Neuron (in vitro differentiated cells): ENCODE results near the gene MMP23B.
A peak's percentile ranks its signal among the peaks of the same experiment; 100 is the strongest.

Source experiments
- H2AFZ ChIP-seq: one replicate; pipeline ENCODE4 v1.6.1; 2013; ENCODE audit warnings: low read depth, mild to moderate bottlenecking, inconsistent platforms, low read length, moderate library complexity
- H3K27me3 ChIP-seq: one replicate; pipeline ENCODE4 v1.6.1; 2013; ENCODE audit warnings: low read length; ENCODE audit not compliant: insufficient read depth
- H3K36me3 ChIP-seq: one replicate; pipeline ENCODE4 v1.6.1; 2013; ENCODE audit warnings: low read length; ENCODE audit not compliant: insufficient read depth
- H3K4me1 ChIP-seq: one replicate; pipeline ENCODE4 v1.6.1; 2013; ENCODE audit warnings: low read length; ENCODE audit not compliant: insufficient read depth
- H3K4me3 ChIP-seq: 2 replicates; pipeline ENCODE4 v1.5.1; 2013; ENCODE audit warnings: mild to moderate bottlenecking, low read length, moderate library complexity
- H3K9me3 ChIP-seq: one replicate; pipeline ENCODE4 v1.6.1; 2013; ENCODE audit warnings: low read length

Gene MMP23B

DNA sequence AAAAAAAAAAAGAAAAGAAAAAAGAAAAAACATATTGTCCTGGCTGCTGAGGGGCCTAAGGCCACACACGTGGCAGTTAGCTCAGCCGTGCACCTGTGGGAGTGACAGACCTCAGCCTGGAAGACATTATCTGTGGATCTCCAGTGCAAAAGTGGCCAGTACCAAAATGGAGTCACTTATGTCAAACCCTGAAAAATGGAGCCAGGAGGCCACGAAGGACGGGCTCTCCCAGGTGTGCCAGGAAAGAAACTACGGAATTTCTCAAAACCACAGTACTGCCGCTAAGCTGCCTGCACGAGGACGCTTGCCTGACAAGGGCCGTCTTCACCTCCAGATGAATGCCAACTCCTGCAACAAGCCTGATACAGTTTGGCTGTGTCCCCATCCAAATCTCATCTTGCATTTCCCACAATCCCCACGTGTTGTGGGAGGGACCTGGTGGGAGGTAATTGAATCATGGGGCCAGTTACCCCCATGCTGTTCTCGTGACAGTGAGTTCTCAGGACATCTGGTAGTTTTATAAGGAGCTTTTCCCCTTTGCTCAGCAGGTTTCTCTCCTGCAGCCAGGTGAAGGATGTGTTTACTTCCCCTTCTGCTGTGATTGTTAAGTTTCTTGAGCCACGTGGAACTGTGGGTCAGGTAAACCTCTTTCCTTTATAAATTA lies 22.0 kb upstream of the MMP23B start:
- H3K36me3 ChIP-seq = no peaks in the 10 kb centered on the region
- peaks cover 15% of the 10 kb centered on the region for H3K4me1 ChIP-seq
- no peak overlapping the region for H3K4me3 ChIP-seq
- no peaks in the 10 kb centered on the region for H3K9me3 ChIP-seq
- H3K27me3 ChIP-seq = no peaks in the 10 kb centered on the region
- H2AFZ ChIP-seq = no peak overlapping the region

DNA sequence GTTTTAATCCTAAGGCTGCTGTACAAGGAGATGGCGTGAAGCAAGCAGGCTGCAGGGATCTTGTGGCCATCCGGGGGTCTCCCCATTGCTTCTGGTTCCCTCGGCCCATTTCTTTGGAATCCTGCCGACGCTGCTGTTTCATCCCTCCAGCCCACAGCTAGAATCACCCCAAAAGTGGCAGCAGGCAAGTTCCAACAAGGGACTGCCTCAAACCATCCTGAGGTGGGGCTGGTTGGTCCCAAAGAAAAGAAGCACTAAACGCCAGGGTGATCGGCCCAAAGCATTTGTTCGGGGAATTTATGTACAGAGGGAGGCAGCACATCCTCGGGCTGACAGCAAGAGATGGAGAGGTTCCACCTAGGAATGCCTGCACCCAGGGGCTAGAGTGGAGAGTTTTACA lies 21.2 kb upstream of the MMP23B start:
- Histone ChIP-seq H3K4me3 (no peak overlapping the region), H3K36me3 (no peaks in the 10 kb centered on the region), H3K27me3 (no peaks in the 10 kb centered on the region), H3K4me1 (peaks cover 15% of the 10 kb centered on the region), H2AFZ (no peak overlapping the region), H3K9me3 (no peaks in the 10 kb centered on the region)

DNA sequence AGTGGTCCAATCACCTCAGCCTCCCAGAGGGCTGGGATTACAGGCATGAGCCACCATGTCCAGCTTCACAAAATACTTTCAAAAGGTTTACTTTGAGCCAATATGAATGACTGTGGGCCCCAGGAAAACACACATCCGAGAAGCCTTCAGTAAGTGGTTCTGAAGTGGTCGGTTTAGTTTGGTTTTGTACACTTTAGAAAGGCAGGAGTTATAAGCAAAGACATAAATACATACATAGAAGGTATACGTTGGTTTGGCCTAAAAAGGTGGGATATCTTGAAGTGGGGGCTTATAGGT lies 19.9 kb upstream of the MMP23B start:
- no peaks in the 10 kb centered on the region for H3K27me3 ChIP-seq
- no peak overlapping the region for H3K4me3 ChIP-seq
- H3K36me3 ChIP-seq = no peaks in the 10 kb centered on the region
- peaks cover 23% of the 10 kb centered on the region for H3K4me1 ChIP-seq
- H3K9me3 ChIP-seq = no peaks in the 10 kb centered on the region
- H2AFZ ChIP-seq = no peak overlapping the region

DNA sequence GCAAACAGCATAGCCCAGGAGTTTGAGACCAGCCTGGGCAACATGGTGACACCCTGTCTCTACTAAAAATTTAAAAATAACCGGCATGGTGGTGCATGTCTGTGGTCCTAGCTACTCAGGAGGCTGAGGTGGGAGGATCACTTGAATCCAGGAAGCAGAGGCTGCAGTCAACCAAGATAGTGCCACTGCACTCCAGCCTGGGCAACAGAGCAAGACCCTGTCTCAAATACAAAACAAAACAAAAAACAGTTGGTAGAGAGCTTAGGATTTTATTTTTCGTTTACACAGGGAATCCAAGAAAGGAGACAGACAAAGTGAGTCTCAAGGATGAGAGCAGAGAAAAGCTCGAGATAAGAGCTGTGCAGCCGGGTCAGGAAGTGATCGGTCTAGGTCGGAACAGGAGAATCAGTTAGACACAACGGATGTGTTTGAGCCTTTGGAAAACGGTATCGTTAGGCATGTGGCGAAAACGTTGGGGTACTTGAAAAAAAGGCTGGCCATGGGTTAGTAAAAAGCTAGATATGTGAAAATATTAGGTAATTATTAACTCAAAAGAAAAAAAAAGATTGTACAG lies 18.4 kb upstream of the MMP23B start:
- peaks cover 27% of the 10 kb centered on the region for H3K4me1 ChIP-seq
- peaks cover 6% of the 10 kb centered on the region for H3K36me3 ChIP-seq
- H2AFZ ChIP-seq = no peak overlapping the region
- H3K27me3 ChIP-seq = no peaks in the 10 kb centered on the region
- H3K9me3 ChIP-seq = no peaks in the 10 kb centered on the region
- peak overlapping the region; percentile 91 for H3K4me3 ChIP-seq

DNA sequence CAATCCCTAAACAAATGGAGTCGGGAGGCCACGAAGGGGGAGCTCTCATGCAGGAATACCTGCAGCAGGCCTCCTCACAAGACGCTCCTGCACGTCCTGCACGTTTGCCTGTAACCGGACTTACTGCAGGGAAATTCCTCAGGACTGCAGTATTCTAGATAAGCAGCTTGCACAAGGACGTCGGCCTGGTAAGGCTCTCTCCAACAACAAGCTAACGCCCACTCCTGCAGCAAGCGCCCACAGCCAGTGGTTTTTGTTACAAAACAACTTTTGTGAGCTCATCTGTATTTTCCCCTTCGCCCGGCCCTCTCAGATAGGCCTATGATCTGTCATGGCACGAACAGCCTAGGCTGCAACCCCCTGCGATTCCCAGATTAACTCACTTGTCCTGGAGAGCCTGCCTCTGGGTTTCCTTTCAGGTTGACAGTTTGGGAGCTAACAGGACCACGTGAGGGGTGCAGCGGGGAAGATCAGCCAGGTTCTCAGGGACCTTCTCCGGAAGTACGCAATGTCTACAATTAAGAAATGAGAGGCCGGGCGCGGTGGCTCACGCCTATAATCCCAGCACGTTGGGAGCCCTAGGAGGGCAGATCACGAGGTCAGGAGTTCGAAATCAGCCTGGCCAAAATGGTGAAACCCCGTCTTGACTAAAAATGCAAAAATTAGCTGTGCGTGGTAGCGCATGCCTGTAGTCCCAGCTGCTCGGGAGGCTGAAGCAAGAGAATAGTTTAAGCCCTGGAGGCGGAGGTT lies 17.6 kb upstream of the MMP23B start:
- no peak overlapping the region for H2AFZ ChIP-seq
- no peaks in the 10 kb centered on the region for H3K27me3 ChIP-seq
- peak overlapping the region; percentile 91 for H3K4me3 ChIP-seq
- H3K9me3 ChIP-seq = no peaks in the 10 kb centered on the region
- peaks cover 8% of the 10 kb centered on the region for H3K36me3 ChIP-seq
- H3K4me1 ChIP-seq = peaks cover 27% of the 10 kb centered on the region

DNA sequence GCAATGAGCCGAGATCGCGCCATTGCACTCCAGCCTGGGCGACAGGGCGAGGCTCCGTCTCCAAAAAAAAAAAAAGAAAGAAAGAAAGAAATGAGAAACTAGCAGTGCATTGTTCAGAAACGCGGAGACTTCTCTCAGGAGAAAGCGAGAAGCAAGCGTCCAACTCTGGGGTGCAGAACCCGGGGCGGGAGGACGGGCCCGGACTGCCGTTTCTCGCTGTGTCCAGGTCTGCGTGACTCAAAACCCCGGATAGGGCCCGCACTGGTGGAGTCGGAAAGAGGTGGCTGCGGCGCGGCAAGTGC lies 17.1 kb upstream of the MMP23B start:
- H3K9me3 ChIP-seq = no peaks in the 10 kb centered on the region
- H3K4me3 ChIP-seq = peak overlapping the region; percentile 91
- peaks cover 8% of the 10 kb centered on the region for H3K36me3 ChIP-seq
- H3K4me1 ChIP-seq = peaks cover 27% of the 10 kb centered on the region
- no peak overlapping the region for H2AFZ ChIP-seq
- H3K27me3 ChIP-seq = no peaks in the 10 kb centered on the region

DNA sequence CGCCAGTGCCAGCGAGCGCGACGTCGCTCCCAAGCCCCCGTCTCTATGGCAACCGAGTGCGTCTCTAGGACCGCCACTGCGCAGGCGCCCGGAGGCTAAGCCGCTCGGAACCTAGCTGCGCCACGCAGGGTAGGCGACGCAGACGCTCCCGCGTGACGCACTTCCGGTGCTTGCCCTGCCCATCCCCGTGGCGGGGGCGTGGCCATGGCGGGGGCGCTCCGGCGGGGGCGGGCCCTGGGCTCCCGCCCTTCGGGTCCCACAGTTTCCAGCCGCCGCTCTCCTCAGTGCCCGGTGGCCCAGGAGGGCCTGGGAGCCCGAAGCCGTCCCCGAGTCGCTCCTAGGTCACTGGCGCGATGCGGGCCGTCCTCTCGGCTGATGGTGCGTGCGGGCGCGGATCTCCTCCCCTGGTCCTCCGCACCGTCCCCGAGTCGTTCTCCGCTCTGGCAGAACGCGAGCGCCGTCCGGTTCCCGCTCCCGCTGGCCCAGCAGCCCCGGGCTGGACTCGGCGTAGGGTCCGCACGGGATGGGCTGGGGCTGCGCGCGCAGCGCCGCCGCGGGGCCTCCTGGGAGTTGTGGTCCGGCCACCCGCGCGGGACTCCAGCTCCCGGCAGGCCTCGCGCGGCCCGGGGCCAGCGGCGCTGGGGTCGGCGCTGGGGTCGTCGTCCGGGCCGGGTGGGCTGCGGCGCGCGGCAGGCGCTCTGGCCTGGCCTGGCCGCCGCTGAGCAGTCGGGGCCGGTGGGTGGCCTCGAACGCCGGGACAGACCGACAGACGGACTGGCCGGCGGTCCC lies 16.5 kb upstream of the MMP23B start, which contains the start of gene MIB2:
TSS of gene MIB2 (plus strand) at position 245 of the 789 bp plus-strand sequence. CDS start 7,953 bp downstream, outside the sequence.
- Histone ChIP-seq H3K9me3 (no peaks in the 10 kb centered on the region), H3K27me3 (no peaks in the 10 kb centered on the region), H3K4me1 (peaks cover 27% of the 10 kb centered on the region), H3K4me3 (peak within 1 kb of the TSS; percentile 91), H2AFZ (peak within 1 kb of the TSS; percentile 80), H3K36me3 (peaks cover 8% of the 10 kb centered on the region)

DNA sequence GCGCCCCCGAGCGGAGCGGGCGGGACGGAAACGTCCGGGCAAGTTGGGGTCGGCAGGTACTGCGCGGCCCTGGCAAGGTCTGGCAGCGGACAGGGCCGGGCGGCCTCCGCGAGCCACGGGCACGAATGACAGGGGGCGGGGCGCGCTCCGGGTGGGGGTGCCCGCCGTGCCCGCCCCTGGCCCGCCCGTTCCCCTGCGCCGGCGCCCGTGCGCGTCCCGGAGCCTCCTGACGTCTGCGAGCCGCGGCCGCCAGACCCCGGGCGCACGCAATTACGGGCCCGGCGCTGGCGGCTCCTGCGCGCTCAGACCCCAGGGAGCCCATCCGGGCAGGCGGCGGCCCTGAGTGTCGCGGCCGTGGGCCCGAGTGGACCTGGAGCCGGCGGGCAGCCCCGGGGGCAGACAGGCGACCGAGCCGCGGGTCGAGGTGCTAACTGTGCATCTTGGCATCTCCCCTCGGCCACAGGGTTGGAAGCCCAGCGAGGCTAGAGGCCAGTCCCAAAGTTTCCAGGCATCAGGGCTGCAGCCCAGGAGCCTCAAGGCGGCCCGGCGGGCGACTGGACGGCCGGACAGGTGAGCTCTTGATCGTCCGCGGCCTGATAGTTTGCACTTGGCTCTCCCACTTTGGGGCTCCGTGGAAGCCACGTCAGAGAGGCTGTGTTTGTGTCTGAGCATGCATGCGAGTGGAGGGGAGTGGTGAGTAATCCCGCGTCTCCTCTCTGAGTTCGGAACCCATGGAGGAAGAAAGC lies 15.8 kb upstream of the MMP23B start:
- H3K4me1 ChIP-seq = peaks cover 27% of the 10 kb centered on the region
- peak overlapping the region; percentile 91 for H3K4me3 ChIP-seq
- no peaks in the 10 kb centered on the region for H3K9me3 ChIP-seq
- H3K36me3 ChIP-seq = peaks cover 8% of the 10 kb centered on the region
- no peak overlapping the region for H2AFZ ChIP-seq
- no peaks in the 10 kb centered on the region for H3K27me3 ChIP-seq

DNA sequence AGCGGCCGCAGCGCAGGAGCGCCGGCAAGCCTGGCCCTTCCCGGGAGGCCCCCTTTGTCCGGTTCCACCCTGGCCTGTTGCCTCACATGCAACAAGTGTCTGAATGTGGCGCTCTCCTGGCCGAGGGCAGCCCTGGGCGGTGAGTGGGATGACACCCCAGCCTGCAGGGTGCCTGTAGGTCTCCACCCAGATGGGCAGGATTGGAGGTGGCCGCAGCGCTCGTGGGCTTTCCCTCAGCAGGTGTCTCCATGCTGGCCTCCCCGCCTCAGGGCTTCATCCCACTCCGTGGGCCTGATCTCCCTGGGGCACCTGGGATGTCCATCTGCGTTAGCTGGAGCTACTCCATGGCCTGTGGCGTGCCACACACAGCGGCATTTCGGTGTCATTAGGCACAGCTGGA lies 15.1 kb upstream of the MMP23B start:
- Histone ChIP-seq H3K4me1 (peaks cover 27% of the 10 kb centered on the region), H3K4me3 (peak overlapping the region; percentile 91)

DNA sequence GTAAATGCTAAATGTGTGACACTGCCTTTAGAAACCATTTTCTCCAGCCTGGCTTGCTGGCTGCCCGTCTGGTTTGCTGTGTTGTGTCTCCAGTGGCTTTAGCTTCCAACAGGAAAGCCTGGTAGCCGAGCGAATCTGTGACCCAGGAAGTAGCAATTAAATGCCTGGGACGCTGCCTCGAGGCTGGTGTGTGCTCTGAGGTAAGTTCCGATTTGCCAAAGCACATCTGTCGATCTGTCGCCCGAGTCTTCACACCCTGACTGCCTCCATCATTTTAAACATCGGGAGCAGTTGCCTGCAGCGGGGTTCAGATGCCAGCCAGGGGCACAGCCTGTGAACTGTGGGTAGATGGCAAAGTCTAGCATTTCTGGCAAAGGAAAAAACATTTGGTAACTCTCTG lies 14.5 kb upstream of the MMP23B start:
- Histone ChIP-seq H2AFZ (no peak overlapping the region), H3K4me3 (no peak overlapping the region), H3K36me3 (peaks cover 8% of the 10 kb centered on the region), H3K27me3 (no peaks in the 10 kb centered on the region), H3K9me3 (no peaks in the 10 kb centered on the region), H3K4me1 (peaks cover 27% of the 10 kb centered on the region)

More for the DNA sequence above, 15.1 kb upstream of the MMP23B start:
- Histone ChIP-seq H3K9me3 (no peaks in the 10 kb centered on the region), H3K36me3 (peaks cover 8% of the 10 kb centered on the region), H2AFZ (no peak overlapping the region), H3K27me3 (no peaks in the 10 kb centered on the region)

DNA sequence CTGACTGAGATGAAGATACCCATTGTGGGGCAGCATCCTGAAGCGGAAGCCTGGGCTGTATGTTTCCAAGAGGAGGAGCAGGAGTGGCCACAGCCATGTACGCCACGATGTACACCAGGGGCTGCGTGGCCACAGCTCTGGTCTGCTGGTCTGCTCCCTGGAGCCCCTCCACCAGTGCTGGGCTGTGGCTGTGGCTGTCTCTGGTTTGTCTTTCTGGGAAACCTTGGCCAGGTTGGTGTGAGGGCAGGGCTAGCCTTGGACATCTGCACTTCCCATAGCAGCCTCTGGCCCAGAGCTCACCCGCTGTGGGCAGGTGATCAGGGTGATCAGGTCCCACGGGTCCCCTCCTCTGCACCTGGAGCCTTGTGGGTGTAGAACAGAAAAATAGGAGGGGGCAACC lies 14.0 kb upstream of the MMP23B start:
- no peak overlapping the region for H3K4me3 ChIP-seq
- H2AFZ ChIP-seq = no peak overlapping the region

DNA sequence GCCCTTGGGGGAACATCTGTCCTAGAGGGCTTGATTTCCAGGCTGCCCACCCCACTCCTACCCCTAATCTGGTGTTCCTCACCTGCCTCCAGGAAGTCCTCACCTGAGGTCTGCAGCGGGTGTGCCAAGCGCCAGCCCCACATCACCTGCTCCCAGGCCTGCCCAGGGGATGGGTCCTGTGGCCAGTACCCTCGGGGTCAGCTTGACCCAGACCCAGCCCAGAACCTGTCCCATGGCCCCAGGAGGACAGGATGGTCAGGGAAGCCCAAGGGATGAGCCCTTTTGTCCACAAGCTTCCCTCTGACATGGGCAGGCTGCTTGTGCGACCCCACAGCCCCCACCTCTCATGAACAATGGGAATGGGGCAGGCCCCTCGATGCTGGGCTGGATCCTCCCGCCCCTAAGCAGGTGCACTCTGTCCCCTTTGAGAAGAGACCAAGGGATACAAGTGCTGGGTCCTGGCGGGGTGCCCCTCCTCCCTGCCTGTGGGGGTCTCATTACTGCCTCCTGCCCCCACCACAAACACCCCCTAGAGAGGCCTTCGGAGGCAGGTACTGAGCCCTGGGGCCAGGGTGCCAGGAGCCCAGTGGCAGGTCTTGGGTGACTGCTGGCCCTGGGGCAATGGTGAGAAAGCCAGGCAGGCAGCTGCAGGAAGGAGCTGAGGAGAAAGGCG lies 13.4 kb upstream of the MMP23B start:
- H3K4me1 ChIP-seq = peaks cover 24% of the 10 kb centered on the region

More for the DNA sequence above, 14.0 kb upstream of the MMP23B start:
- Histone ChIP-seq H3K27me3 (no peaks in the 10 kb centered on the region), H3K36me3 (peaks cover 8% of the 10 kb centered on the region), H3K9me3 (no peaks in the 10 kb centered on the region), H3K4me1 (peaks cover 27% of the 10 kb centered on the region)

More for the DNA sequence above, 13.4 kb upstream of the MMP23B start:
- no peaks in the 10 kb centered on the region for H3K9me3 ChIP-seq
- H2AFZ ChIP-seq = no peak overlapping the region
- no peaks in the 10 kb centered on the region for H3K27me3 ChIP-seq
- peaks cover 8% of the 10 kb centered on the region for H3K36me3 ChIP-seq
- no peak overlapping the region for H3K4me3 ChIP-seq
